ENCODE results near the gene ENAM. TPM values are rescaled to one million over a fixed set of nuclear protein-coding genes. Genes with fewer than 3 reads are reported as not detected.

ENAM gene
- total and polyA plus RNA-seq, 2 experiments from 2014 or later, result not detected

GRCh38 chr4:70619288-70619687 lies 9.3 kb upstream of the ENAM start:
- Histone ChIP-seq H3K4me1 (ENCODE audit: insufficient read depth) (no peaks in the 10 kb centered on the region; the same call in 1 of the 2 replicates), H2AFZ (no peak overlapping the region), H3K36me3 (ENCODE audit: insufficient read depth) (no peaks in the 10 kb centered on the region), H3K9me2 (ENCODE audit: insufficient read depth) (no peaks in the 10 kb centered on the region), H3K4me3 (no peak overlapping the region), H3F3A (replicated peaks; ENCODE audit: low read depth) (no peaks in the 10 kb centered on the region), H3K27me3 (ENCODE audit: insufficient read depth) (no peaks in the 10 kb centered on the region), H3K27ac (ENCODE audit: low read depth) (no peak overlapping the region), H4K20me1 (replicated peaks; ENCODE audit: insufficient read depth) (no peaks in the 10 kb centered on the region; the same call in 1 of the 2 replicates), H3K4me2 (no peak overlapping the region), H3K79me2 (replicated peaks; ENCODE audit: insufficient read depth) (no peaks in the 10 kb centered on the region)
- H3K27ac Mint-ChIP-seq, result no peak overlapping the region
- no peaks in the 10 kb centered on the region for H3K9me3 Mint-ChIP-seq
- no peak for ATAC-seq
- no peak overlapping the region for H3K4me3 Mint-ChIP-seq
- no peaks in the 10 kb centered on the region; the same call in 2 of the 3 replicates for H3K4me1 Mint-ChIP-seq
- DNase-seq (ENCODE audit: low spot score), result no peak
- no peaks in the 10 kb centered on the region for H3K27me3 Mint-ChIP-seq (ENCODE audit: insufficient read depth, low read depth, poor library complexity)
- no peaks in the 10 kb centered on the region; the same call in 2 of the 3 replicates for H3K36me3 Mint-ChIP-seq (ENCODE audit: low read depth)
- TF ChIP-seq CREB1 (CRISPR knock-in tag; IDR thresholded peaks at IDR 0.05; ENCODE audit: low read depth) (no peak), JUNB (IDR thresholded peaks at IDR 0.05; ENCODE audit: unreplicated experiment) (no peak), EZH2 (IDR thresholded peaks at IDR 0.05; ENCODE audit: low read depth, unreplicated experiment) (no peak), STAT1 (IDR thresholded peaks at IDR 0.05; ENCODE audit: unreplicated experiment) (no peak), ZNF114 (CRISPR knock-in tag; IDR thresholded peaks at IDR 0.05) (no peak), NANOG (IDR thresholded peaks at IDR 0.05; ENCODE audit: borderline replicate concordance) (no peak), POLR2AphosphoS5 (IDR thresholded peaks at IDR 0.05; ENCODE audit: low read depth) (no peak), ZNF331 (CRISPR knock-in tag; IDR thresholded peaks at IDR 0.05; ENCODE audit: low read depth) (no peak), EZH2phosphoT487 (IDR thresholded peaks at IDR 0.05; ENCODE audit: unreplicated experiment) (no peak), ETS1 (IDR thresholded peaks at IDR 0.05) (no peak)
- TF ChIP-seq, protein P1, sequence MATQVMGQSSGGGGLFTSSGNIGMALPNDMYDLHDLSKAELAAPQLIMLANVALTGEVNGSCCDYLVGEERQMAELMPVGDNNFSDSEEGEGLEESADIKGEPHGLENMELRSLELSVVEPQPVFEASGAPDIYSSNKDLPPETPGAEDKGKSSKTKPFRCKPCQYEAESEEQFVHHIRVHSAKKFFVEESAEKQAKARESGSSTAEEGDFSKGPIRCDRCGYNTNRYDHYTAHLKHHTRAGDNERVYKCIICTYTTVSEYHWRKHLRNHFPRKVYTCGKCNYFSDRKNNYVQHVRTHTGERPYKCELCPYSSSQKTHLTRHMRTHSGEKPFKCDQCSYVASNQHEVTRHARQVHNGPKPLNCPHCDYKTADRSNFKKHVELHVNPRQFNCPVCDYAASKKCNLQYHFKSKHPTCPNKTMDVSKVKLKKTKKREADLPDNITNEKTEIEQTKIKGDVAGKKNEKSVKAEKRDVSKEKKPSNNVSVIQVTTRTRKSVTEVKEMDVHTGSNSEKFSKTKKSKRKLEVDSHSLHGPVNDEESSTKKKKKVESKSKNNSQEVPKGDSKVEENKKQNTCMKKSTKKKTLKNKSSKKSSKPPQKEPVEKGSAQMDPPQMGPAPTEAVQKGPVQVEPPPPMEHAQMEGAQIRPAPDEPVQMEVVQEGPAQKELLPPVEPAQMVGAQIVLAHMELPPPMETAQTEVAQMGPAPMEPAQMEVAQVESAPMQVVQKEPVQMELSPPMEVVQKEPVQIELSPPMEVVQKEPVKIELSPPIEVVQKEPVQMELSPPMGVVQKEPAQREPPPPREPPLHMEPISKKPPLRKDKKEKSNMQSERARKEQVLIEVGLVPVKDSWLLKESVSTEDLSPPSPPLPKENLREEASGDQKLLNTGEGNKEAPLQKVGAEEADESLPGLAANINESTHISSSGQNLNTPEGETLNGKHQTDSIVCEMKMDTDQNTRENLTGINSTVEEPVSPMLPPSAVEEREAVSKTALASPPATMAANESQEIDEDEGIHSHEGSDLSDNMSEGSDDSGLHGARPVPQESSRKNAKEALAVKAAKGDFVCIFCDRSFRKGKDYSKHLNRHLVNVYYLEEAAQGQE (IDR thresholded peaks at IDR 0.05; ENCODE audit: unreplicated experiment), result no peak
- TF ChIP-seq, protein P2, sequence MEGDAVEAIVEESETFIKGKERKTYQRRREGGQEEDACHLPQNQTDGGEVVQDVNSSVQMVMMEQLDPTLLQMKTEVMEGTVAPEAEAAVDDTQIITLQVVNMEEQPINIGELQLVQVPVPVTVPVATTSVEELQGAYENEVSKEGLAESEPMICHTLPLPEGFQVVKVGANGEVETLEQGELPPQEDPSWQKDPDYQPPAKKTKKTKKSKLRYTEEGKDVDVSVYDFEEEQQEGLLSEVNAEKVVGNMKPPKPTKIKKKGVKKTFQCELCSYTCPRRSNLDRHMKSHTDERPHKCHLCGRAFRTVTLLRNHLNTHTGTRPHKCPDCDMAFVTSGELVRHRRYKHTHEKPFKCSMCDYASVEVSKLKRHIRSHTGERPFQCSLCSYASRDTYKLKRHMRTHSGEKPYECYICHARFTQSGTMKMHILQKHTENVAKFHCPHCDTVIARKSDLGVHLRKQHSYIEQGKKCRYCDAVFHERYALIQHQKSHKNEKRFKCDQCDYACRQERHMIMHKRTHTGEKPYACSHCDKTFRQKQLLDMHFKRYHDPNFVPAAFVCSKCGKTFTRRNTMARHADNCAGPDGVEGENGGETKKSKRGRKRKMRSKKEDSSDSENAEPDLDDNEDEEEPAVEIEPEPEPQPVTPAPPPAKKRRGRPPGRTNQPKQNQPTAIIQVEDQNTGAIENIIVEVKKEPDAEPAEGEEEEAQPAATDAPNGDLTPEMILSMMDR (conservative IDR thresholded peaks at IDR 0.05; ENCODE audit: low read depth in 2 of 2), result no peak
- TF ChIP-seq, protein P3, sequence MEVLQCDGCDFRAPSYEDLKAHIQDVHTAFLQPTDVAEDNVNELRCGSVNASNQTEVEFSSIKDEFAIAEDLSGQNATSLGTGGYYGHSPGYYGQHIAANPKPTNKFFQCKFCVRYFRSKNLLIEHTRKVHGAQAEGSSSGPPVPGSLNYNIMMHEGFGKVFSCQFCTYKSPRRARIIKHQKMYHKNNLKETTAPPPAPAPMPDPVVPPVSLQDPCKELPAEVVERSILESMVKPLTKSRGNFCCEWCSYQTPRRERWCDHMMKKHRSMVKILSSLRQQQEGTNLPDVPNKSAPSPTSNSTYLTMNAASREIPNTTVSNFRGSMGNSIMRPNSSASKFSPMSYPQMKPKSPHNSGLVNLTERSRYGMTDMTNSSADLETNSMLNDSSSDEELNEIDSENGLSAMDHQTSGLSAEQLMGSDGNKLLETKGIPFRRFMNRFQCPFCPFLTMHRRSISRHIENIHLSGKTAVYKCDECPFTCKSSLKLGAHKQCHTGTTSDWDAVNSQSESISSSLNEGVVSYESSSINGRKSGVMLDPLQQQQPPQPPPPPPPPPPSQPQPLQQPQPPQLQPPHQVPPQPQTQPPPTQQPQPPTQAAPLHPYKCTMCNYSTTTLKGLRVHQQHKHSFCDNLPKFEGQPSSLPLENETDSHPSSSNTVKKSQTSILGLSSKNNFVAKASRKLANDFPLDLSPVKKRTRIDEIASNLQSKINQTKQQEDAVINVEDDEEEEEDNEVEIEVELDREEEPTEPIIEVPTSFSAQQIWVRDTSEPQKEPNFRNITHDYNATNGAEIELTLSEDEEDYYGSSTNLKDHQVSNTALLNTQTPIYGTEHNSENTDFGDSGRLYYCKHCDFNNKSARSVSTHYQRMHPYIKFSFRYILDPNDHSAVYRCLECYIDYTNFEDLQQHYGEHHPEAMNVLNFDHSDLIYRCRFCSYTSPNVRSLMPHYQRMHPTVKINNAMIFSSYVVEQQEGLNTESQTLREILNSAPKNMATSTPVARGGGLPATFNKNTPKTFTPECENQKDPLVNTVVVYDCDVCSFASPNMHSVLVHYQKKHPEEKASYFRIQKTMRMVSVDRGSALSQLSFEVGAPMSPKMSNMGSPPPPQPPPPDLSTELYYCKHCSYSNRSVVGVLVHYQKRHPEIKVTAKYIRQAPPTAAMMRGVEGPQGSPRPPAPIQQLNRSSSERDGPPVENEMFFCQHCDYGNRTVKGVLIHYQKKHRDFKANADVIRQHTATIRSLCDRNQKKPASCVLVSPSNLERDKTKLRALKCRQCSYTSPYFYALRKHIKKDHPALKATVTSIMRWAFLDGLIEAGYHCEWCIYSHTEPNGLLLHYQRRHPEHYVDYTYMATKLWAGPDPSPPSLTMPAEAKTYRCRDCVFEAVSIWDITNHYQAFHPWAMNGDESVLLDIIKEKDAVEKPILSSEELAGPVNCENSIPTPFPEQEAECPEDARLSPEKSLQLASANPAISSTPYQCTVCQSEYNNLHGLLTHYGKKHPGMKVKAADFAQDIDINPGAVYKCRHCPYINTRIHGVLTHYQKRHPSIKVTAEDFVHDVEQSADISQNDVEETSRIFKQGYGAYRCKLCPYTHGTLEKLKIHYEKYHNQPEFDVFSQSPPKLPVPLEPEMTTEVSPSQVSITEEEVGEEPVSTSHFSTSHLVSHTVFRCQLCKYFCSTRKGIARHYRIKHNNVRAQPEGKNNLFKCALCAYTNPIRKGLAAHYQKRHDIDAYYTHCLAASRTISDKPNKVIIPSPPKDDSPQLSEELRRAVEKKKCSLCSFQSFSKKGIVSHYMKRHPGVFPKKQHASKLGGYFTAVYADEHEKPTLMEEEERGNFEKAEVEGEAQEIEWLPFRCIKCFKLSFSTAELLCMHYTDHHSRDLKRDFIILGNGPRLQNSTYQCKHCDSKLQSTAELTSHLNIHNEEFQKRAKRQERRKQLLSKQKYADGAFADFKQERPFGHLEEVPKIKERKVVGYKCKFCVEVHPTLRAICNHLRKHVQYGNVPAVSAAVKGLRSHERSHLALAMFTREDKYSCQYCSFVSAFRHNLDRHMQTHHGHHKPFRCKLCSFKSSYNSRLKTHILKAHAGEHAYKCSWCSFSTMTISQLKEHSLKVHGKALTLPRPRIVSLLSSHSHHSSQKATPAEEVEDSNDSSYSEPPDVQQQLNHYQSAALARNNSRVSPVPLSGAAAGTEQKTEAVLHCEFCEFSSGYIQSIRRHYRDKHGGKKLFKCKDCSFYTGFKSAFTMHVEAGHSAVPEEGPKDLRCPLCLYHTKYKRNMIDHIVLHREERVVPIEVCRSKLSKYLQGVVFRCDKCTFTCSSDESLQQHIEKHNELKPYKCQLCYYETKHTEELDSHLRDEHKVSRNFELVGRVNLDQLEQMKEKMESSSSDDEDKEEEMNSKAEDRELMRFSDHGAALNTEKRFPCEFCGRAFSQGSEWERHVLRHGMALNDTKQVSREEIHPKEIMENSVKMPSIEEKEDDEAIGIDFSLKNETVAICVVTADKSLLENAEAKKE (CRISPR knock-in tag; IDR thresholded peaks at IDR 0.05), result no peak
